ENCODE data around the gene GMPR. TPM values are rescaled to one million over a fixed set of nuclear protein-coding genes. Genes with fewer than 3 reads are reported as not detected.

Gene GMPR
- total RNA-seq, 2 donors from 2014 or later = 0.31 to 3.9 TPM

DNA sequence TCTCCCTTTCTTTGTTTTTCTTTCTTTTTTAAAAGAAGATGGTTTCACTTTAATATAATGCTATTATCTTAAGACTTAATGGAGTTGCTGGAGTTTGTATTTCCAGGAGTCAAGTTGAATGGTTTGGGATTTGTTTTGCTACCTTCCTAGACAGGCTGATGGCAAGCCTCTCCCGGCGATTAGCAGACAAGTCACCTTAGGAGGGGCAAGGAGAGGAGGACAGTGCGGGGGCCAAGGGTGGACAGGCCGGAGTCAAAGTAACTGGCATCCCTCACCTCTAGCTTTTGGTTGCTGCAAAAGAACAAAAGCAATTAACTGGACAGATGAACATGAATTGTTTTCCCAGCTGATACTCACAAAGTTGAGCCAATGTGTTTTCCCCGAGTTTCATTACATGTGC lies 57.1 kb downstream of the GMPR start:
- no peak for DNase-seq (ENCODE audit: low spot score)
- H3K4me1 Mint-ChIP-seq (ENCODE audit: low read depth in 2 of 2) = no peaks in the 10 kb centered on the region
- H3K4me3 Mint-ChIP-seq = no peak overlapping the region
- no peaks in the 10 kb centered on the region for H3K36me3 Mint-ChIP-seq
- no peaks in the 10 kb centered on the region for H3K9me3 Mint-ChIP-seq
- H3K27me3 Mint-ChIP-seq = no peaks in the 10 kb centered on the region
- H3K27ac Mint-ChIP-seq = no peak overlapping the region
- no peak for ATAC-seq

DNA sequence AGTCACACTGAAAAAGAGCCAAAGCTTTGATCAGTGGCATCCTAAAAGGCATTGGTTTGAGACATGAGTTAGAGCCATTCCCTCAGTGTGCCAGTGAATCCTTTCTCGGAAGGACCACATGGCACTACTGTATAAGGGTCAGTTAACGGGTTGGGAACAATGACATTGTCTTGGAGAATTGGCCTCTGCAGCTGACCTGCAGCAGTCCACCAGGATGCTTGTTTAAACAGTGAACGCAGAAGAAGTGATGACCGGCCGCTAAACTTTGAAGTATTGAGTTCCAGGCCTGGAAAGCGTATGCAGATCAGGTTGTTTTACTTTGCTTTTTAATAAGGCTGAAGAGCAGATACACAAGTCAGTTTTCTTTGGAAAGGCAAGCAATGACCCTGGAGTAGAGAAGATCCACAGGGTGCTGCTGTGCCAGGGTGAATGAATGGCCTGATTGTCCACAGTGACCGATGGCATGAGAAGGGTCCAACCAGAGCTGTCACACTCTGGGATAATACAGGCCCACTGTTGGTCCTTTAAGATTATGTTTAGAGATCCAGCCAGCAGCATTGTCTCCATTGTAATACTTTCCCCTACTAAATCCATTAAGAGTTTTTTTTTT lies 57.8 kb downstream of the GMPR start:
- Mint-ChIP-seq H3K27ac (no peak overlapping the region), H3K27me3 (no peaks in the 10 kb centered on the region), H3K4me1 (ENCODE audit: low read depth in 2 of 2) (no peaks in the 10 kb centered on the region), H3K36me3 (no peaks in the 10 kb centered on the region), H3K4me3 (no peak overlapping the region), H3K9me3 (no peaks in the 10 kb centered on the region)
- DNase-seq (ENCODE audit: low spot score) (no peak), ATAC-seq (no peak)

DNA sequence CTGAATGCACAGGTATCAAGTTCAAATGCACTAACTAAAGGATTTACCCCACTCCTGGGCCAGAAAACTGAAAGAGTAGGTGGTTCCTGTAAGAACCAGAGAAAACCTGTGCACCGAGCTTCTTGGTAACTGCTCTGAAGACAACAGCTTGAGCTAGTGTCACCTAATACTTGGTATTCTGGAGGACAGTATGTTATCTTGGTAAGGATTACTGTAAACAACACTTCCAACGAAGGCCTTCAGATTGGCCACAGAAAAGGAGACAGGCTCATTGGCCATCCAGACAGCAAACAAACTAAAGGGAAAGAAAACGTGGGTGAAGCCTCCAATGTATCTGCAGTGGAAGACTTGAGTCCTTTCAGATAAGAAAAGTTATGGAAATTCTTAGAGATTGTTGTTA lies 61.5 kb downstream of the GMPR start:
- Mint-ChIP-seq H3K27me3 (no peaks in the 10 kb centered on the region), H3K36me3 (peaks cover 3% of the 10 kb centered on the region), H3K27ac (no peak overlapping the region), H3K4me1 (ENCODE audit: low read depth in 2 of 2) (no peaks in the 10 kb centered on the region), H3K9me3 (no peaks in the 10 kb centered on the region), H3K4me3 (no peak overlapping the region)
- no peak for ATAC-seq
- no peak for DNase-seq (ENCODE audit: low spot score)

DNA sequence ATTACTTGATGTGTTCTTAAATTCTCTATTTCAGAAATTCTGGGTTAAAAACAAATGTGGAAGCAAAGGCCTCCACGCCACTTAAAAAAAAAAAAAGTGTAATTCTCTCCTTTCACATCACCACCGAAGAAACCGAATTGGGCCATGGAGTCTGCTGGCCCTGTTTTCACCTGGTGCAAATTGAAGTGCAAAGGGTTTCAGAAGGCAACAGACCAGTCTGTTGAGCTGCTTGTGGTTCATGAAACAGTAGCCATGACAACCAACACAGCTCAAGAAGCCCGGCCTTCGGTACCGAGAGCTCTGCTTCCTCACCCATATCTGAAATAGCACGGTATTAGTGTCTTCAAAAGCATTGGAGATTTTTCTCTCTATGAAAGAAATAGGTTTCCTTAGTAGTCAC lies 63.1 kb downstream of the GMPR start:
- DNase-seq (ENCODE audit: low spot score) = no peak
- H3K27me3 Mint-ChIP-seq = no peaks in the 10 kb centered on the region
- ATAC-seq = no peak
- no peaks in the 10 kb centered on the region for H3K4me1 Mint-ChIP-seq (ENCODE audit: low read depth in 2 of 2)
- H3K4me3 Mint-ChIP-seq = no peak overlapping the region
- H3K9me3 Mint-ChIP-seq = no peaks in the 10 kb centered on the region
- peaks cover 5% of the 10 kb centered on the region for H3K36me3 Mint-ChIP-seq
- H3K27ac Mint-ChIP-seq = no peak overlapping the region

DNA sequence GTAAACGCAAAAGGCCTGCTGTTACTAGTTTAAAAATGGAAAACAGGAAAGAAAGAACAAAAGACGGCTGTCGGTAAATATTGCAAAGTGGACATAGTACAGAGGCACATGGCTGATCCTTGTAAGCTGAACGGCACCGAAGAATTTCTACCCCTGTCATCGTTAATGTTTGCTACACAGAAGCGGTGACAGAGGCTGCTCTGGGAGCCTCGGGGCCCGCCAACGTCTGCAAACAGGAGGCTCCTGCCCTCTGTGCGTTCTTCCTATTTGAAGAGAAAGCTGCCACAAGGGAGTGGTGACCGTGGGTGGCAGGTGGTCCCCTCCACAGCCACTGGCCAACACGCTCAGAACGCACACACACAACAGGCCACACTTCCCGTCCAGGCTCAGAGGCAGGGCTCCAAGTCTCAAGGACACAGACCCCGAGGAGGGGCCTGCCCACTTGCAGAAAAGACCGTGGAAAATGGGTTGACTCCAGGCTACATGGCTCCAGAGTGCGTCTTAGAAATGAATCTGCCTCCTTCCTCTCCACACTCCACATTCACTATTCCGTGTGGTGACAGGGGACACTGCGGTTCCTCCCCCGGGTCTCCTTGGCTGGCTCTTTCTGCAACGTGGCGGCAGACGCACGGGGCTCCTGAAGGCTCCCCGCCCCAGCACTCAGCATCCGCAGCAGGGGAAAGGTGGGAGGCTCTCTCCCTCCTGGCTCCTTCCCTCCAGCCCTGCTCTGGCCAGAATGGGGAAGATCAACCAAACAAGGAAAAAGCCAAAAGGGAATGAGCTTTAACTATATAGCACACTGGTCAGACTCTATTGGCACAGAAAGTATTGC lies 64.5 kb downstream of the GMPR start:
- DNase-seq (ENCODE audit: low spot score) (no peak), ATAC-seq (no peak)
- no peaks in the 10 kb centered on the region for H3K27me3 Mint-ChIP-seq
- H3K9me3 Mint-ChIP-seq = no peaks in the 10 kb centered on the region
- no peaks in the 10 kb centered on the region for H3K4me1 Mint-ChIP-seq (ENCODE audit: low read depth in 2 of 2)
- no peak overlapping the region for H3K27ac Mint-ChIP-seq
- H3K4me3 Mint-ChIP-seq = no peak overlapping the region
- H3K36me3 Mint-ChIP-seq = peaks cover 5% of the 10 kb centered on the region

DNA sequence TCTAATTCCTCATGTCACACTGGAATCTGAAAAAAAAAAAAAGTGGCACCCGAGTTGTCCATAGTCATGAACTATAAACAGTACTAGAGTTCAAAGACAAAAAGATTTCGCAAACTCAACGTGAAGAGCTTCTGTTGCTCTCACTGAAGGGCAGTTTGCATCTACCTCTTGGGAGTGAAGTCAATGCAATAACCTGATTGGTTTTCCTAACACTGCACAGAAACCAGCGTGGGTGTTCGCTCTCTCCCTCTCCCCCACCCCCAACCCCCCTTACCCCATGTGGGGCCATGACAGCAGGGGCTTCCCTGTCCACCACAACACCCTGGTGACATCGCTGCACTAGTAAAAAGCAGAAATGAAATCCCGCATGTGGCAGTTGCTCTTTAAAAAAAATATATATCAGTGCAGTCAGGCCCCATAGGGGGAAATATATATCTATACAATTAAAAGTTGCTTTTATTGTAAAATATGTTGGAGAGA lies 66.9 kb downstream of the GMPR start:
- no peaks in the 10 kb centered on the region for H3K4me1 Mint-ChIP-seq (ENCODE audit: low read depth in 2 of 2)
- DNase-seq (ENCODE audit: low spot score) (no peak), ATAC-seq (no peak)
- H3K36me3 Mint-ChIP-seq = peaks cover 5% of the 10 kb centered on the region
- H3K27ac Mint-ChIP-seq = no peak overlapping the region
- H3K4me3 Mint-ChIP-seq = no peak overlapping the region
- no peaks in the 10 kb centered on the region for H3K27me3 Mint-ChIP-seq
- H3K9me3 Mint-ChIP-seq = no peaks in the 10 kb centered on the region

DNA sequence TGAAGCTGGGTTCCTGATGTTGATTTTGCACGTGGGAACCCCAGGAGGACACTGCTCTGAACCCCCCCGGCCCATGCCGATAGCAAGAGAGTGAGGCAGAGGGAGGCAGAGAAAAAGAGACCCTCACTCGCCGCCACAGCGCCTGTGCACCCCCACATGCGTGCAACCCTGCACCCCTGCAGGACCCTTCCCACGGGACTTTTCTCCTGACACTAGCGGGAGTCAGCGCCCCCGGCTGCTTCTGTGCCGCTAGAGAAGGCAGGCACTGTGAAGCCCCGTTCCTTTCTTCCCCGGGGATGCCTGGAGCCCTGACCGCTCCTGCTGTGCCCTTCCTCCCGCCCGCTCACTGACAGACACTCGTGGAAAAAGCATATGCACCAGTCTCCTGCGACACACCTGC lies 67.4 kb downstream of the GMPR start:
- no peak overlapping the region for H3K4me3 Mint-ChIP-seq
- H3K27me3 Mint-ChIP-seq = no peaks in the 10 kb centered on the region
- ATAC-seq = no peak
- peaks cover 5% of the 10 kb centered on the region for H3K36me3 Mint-ChIP-seq
- H3K9me3 Mint-ChIP-seq = no peaks in the 10 kb centered on the region
- no peak overlapping the region for H3K27ac Mint-ChIP-seq
- no peaks in the 10 kb centered on the region for H3K4me1 Mint-ChIP-seq (ENCODE audit: low read depth in 2 of 2)
- DNase-seq (ENCODE audit: low spot score) = no peak

DNA sequence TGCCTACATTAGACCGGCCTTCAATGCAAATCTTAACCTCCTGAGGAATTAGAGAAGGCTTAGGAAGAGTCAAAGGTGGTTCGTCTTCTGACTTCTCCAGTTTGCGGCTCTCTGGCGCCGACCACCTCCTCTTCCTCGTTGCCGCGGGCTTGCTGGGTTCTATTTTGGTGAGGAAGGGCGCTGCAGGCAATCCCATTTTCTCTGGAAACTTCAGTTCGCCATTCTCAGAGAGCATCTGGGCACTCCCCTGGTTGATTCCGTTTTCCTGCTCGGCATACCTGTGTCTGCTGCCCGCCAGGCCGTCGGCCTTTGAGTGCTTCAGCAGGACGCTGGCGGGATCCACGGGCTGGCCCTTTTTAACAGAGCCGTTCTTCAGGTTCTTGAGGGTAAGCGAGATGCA lies 67.9 kb downstream of the GMPR start:
- Mint-ChIP-seq H3K27me3 (no peaks in the 10 kb centered on the region), H3K4me1 (ENCODE audit: low read depth in 2 of 2) (no peaks in the 10 kb centered on the region), H3K4me3 (no peak overlapping the region), H3K27ac (no peak overlapping the region), H3K36me3 (peaks cover 5% of the 10 kb centered on the region), H3K9me3 (no peaks in the 10 kb centered on the region)
- DNase-seq (ENCODE audit: low spot score) (no peak), ATAC-seq (no peak)

DNA sequence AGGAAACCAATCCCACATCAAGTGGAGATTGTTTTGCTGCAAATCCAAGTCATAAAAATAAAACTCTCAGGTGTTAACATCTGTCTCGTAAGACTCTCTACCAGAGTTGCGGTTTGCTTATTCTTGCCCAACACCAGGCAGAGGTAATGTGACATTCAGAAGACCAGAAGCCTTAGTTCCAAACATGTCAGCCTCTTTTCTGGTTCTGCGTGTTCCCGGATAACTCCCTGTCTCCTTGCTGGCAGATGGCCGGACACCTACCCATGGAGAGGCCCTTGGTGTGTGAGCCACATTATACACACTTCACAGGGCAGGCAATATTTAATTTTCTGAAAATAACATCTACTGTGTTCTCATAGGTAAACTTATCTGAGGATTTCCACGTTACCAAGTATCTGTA lies 73.4 kb downstream of the GMPR start:
- Mint-ChIP-seq H3K27ac (no peak overlapping the region), H3K4me3 (no peak overlapping the region), H3K27me3 (no peaks in the 10 kb centered on the region), H3K4me1 (ENCODE audit: low read depth in 2 of 2) (peaks cover under 1 to 3% of the 10 kb centered on the region in 2 donors), H3K9me3 (no peaks in the 10 kb centered on the region), H3K36me3 (no peaks in the 10 kb centered on the region)
- no peak for ATAC-seq
- no peak for DNase-seq (ENCODE audit: low spot score)

DNA sequence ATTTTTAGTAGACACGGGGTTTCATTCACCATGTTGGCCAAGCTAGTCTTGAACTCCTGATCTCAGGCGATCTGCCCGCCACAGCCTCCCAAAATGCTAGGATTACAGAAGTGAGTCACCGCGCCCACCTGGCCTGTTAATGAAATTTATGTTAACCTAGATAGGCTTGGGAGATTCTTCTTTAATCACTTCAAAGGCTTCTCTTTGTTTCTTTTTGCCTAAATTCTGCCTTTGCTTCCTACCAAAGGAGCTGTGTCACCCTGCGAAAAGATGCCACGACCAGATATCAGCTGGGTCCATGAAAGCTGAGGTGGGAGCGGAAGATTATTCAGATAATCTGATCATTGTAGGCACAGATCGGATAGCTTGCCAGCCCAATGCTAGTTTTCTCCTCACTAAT lies 75.3 kb downstream of the GMPR start:
- ATAC-seq = no peak
- peaks cover 17% of the 10 kb centered on the region in 2 donors for H3K4me1 Mint-ChIP-seq (ENCODE audit: low read depth in 2 of 2)
- H3K9me3 Mint-ChIP-seq = no peaks in the 10 kb centered on the region
- no peak overlapping the region for H3K27ac Mint-ChIP-seq
- no peak overlapping the region for H3K4me3 Mint-ChIP-seq
- no peak for DNase-seq (ENCODE audit: low spot score)
- H3K36me3 Mint-ChIP-seq = no peaks in the 10 kb centered on the region
- H3K27me3 Mint-ChIP-seq = no peaks in the 10 kb centered on the region

DNA sequence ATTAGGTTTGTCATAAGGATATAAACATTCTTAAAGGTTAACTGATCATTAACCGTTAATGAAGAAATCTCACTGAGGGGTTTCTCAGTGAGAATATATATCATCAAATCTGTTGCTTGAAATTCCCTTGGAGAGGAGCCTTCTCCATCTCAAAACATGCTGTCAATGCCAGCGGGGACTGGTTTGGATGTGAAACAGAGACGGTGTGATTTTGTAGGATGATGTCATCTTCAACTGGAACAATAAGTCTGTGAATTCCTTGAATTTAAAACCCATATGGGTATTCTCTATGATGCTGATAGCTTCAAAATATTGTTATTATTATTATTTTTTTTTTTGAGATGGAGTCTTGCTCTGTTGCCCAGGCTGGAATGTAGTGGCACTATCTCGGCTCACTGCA lies 75.9 kb downstream of the GMPR start:
- H3K36me3 Mint-ChIP-seq = no peaks in the 10 kb centered on the region
- peaks cover 23% of the 10 kb centered on the region in 2 donors for H3K4me1 Mint-ChIP-seq (ENCODE audit: low read depth in 2 of 2)
- H3K9me3 Mint-ChIP-seq = no peaks in the 10 kb centered on the region
- DNase-seq (ENCODE audit: low spot score) (no peak), ATAC-seq (no peak)
- no peaks in the 10 kb centered on the region for H3K27me3 Mint-ChIP-seq
- no peak overlapping the region for H3K4me3 Mint-ChIP-seq
- H3K27ac Mint-ChIP-seq = no peak overlapping the region

DNA sequence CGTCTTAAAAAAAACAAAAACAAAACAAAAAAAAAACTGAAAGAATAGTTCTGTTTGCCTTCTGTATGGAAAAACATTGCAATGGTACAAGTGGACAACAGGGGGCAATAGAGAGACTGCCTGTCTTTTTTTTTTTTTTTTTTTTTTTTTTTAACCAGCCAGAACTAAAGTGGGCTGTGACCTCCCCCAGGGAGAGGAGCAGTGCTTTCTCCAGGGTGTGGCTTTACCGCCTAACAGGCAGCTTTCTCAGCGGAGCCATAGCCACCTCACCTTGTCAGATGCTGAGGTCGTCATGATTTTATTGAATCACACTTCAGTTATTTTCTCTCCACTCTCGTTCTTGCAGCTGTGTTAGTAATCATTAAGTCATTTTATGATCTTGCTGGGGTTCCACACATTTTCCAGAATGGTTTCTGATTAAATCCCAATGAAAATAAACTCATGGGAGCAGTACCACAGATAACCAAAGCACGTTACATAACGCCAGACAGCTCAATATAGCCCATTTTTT lies 78.4 kb downstream of the GMPR start:
- H3K36me3 Mint-ChIP-seq = no peaks in the 10 kb centered on the region
- peaks cover 42 to 46% of the 10 kb centered on the region in 2 donors for H3K4me1 Mint-ChIP-seq (ENCODE audit: low read depth in 2 of 2)
- ATAC-seq = no peak
- no peaks in the 10 kb centered on the region for H3K9me3 Mint-ChIP-seq
- H3K4me3 Mint-ChIP-seq = no peak overlapping the region
- peak overlapping the region; percentile 80 to 93 for H3K27ac Mint-ChIP-seq
- no peak for DNase-seq (ENCODE audit: low spot score)
- no peaks in the 10 kb centered on the region for H3K27me3 Mint-ChIP-seq

DNA sequence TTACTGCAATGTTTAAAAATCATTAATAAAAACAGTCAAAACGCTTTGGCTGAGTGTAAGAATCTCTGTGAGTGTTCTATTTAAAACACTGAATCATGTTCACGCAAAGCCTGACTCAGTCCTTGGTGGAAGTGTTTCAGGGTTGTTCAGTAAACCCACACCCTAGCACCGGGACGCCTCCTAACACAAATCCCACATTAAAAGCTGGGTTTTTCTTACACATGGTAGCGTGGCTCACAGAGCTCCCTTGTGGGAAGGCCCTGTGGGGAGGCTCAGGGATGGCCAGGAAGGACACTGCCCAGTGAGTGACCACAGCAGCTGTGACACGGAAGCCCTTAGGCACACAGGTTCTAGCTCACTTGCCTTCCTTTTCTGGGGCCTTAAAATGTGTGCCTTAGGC lies 80.2 kb downstream of the GMPR start:
- no peaks in the 10 kb centered on the region for H3K27me3 Mint-ChIP-seq
- H3K4me3 Mint-ChIP-seq = peak overlapping the region; percentile 85
- DNase-seq (ENCODE audit: low spot score) (no peak), ATAC-seq (peak in 1 of 2 donors; percentile 7)
- peaks cover 57 to 63% of the 10 kb centered on the region in 2 donors for H3K4me1 Mint-ChIP-seq (ENCODE audit: low read depth in 2 of 2)
- H3K9me3 Mint-ChIP-seq = no peaks in the 10 kb centered on the region
- peak overlapping the region; percentile 80 to 93 for H3K27ac Mint-ChIP-seq
- H3K36me3 Mint-ChIP-seq = no peaks in the 10 kb centered on the region

DNA sequence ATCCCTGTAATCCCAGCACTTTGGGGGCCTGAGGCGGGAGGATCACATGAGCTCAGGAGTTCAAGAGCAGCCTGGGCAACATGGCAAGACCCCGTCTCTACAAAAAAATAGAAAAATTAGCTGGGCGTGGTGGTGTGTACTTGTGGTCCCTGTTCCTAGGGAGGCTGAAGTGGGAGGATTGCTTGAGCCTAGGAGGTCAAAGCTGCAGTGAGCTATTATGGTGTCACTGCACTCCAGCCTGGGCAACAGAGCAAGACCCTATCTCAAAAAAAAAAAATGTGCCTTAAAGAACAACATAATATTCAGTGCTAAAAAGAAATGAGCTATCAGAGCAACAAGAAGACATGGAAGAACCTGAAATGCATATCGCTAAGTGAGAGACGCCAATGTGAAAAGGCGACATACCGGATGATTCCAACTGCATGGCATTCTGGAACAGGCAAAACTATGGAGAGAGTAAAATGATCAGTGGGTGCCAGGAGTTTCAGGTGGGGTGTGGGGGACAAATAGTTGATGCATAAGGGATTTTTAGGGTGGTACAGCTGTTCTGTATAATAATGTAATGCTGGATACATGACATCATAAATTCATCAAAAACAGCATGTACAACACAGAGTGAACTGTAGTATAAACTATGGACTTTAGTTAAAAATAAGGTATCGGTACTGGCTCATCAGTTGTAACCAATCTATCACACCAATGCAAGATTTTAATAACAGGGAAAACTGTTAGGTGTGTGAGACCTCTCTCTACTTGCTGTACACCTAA lies 80.8 kb downstream of the GMPR start:
- Mint-ChIP-seq H3K9me3 (no peaks in the 10 kb centered on the region), H3K27me3 (no peaks in the 10 kb centered on the region), H3K27ac (peak overlapping the region; percentile 80 to 93), H3K4me1 (ENCODE audit: low read depth in 2 of 2) (peaks cover 59 to 67% of the 10 kb centered on the region in 2 donors), H3K4me3 (peak overlapping the region; percentile 85), H3K36me3 (no peaks in the 10 kb centered on the region)
- DNase-seq (ENCODE audit: low spot score) (no peak), ATAC-seq (no peak)
